Adipocyte (in vitro differentiated cells): ENCODE results near the gene GAB1.

Source experiments
- DNase-seq: peaks from one replicate; pipeline ENCODE4 v3.0.0-alpha.2; 2015; ENCODE audit warnings: low read depth
- H3K27me3 ChIP-seq: replicated peaks from 2 replicates; pipeline ENCODE4 v1.7.0; 2013; ENCODE audit warnings: mild to moderate bottlenecking, low read length, moderate library complexity; ENCODE audit not compliant: control insufficient read depth, insufficient read depth
- H3K36me3 ChIP-seq: 2 replicates; pipeline ENCODE4 v1.7.0; 2013; ENCODE audit warnings: low read length, mild to moderate bottlenecking, moderate library complexity; ENCODE audit not compliant: control insufficient read depth, insufficient read depth, severe bottlenecking
- H3K4me1 ChIP-seq: 2 replicates; pipeline ENCODE4 v1.7.0; 2013; ENCODE audit warnings: mild to moderate bottlenecking, low read length, moderate library complexity; ENCODE audit not compliant: control insufficient read depth, insufficient read depth
- H3K4me3 ChIP-seq: 2 replicates; pipeline ENCODE4 v1.7.0; 2013; ENCODE audit warnings: mild to moderate bottlenecking, low read length, moderate library complexity
- H3K9ac ChIP-seq: 2 replicates; pipeline ENCODE4 v1.7.0; 2013; ENCODE audit warnings: mild to moderate bottlenecking, low read length, moderate library complexity
- H3K9me3 ChIP-seq: 2 replicates; pipeline ENCODE4 v1.7.0; 2013; ENCODE audit warnings: mild to moderate bottlenecking, low read length, moderate library complexity; ENCODE audit not compliant: control insufficient read depth

GAB1 gene

DNA sequence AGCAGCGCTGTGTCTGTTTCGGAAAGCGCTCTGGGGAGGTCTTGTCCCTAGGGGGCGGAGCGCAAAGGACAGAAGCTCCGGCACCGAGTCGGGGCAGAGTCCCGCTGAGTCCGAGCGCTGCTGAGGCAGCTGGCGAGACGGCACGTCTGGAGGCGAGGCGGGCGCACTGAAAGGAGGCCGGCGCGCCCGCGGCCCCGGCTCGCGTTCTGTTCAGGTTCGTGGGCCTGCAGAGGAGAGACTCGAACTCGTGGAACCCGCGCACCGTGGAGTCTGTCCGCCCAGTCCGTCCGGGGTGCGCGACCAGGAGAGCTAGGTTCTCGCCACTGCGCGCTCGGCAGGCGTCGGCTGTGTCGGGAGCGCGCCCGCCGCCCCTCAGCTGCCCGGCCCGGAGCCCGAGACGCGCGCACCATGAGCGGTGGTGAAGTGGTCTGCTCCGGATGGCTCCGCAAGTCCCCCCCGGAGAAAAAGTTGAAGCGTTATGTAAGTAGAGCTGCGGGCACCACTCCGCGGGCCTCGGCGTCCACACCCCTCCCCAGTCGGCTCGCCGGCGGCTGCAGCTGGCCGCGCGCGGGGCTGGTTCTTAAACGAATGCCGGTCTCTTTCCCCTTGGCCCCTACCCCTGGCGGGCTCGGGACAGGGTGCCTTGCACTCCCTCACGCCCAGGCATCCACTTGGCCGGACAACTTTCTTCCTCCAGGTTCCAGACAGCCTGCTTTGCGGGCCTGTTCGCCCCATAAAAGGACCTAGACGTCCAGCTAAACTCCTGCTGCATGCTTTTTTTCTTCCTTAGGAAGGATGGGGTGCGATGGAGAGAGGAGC is at the start of gene GAB1:
Gene GAB1, plus strand, starts transcription at position 96 of the 819 bp plus-strand sequence. Its CDS starts 313 bp downstream, at position 409.
- no peaks in the 10 kb centered on the region for H3K9me3 ChIP-seq
- H3K36me3 ChIP-seq: no peaks in the 10 kb centered on the region
- peaks cover 12% of the 10 kb centered on the region for H3K4me1 ChIP-seq
- no peaks in the 10 kb centered on the region for H3K27me3 ChIP-seq
- H3K4me3 ChIP-seq: peak within 1 kb of the TSS; percentile 91
- peak; percentile 89 for DNase-seq
- H3K9ac ChIP-seq: peak within 1 kb of the TSS; percentile 90

- DNase-seq: no peak
- peak overlapping the region; percentile 78 for H3K9ac ChIP-seq
- H3K9me3 ChIP-seq: no peaks in the 10 kb centered on the region
- no peaks in the 10 kb centered on the region for H3K27me3 ChIP-seq
- H3K4me1 ChIP-seq: peaks cover 37% of the 10 kb centered on the region
- H3K4me3 ChIP-seq: peak overlapping the region; percentile 71
- no peaks in the 10 kb centered on the region for H3K36me3 ChIP-seq
Measured at GRCh38 chr4:143287572-143287923, 49.1 kb upstream of the GAB1 start.

- no peak overlapping the region for H3K4me3 ChIP-seq
- no peaks in the 10 kb centered on the region for H3K27me3 ChIP-seq
- H3K9me3 ChIP-seq: no peaks in the 10 kb centered on the region
- no peak for DNase-seq
- H3K4me1 ChIP-seq: peaks cover 36% of the 10 kb centered on the region
- no peaks in the 10 kb centered on the region for H3K36me3 ChIP-seq
- H3K9ac ChIP-seq: no peak overlapping the region
Measured at GRCh38 chr4:143288171-143288570, 48.5 kb upstream of the GAB1 start.

GRCh38 chr4:143289370-143289769 is 47.3 kb upstream of the GAB1 start:
- H3K36me3 ChIP-seq: no peaks in the 10 kb centered on the region
- no peaks in the 10 kb centered on the region for H3K9me3 ChIP-seq
- peaks cover 44% of the 10 kb centered on the region for H3K4me1 ChIP-seq
- no peaks in the 10 kb centered on the region for H3K27me3 ChIP-seq
- H3K9ac ChIP-seq: no peak overlapping the region
- no peak overlapping the region for H3K4me3 ChIP-seq
- DNase-seq: no peak

DNA sequence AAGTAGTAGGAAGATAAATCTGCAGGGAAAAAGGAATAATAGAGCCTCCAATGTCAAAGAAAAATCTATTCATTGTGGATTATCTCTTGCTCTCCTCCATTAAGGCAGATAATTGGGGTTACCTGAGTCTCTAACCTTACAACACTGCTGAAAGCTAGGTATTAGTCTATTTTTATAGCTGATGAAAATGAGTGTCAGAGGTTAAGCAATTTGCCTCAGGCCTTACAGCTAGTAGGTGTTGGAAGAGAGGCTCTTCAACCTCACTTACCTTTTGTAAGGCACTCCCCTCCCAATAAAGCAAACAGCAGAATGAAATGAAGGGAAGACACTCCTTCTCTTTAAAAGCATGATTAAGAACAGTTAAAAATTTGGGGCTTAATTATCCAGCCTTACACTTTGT is 45.4 kb upstream of the GAB1 start:
- Histone ChIP-seq H3K9ac (no peak overlapping the region), H3K36me3 (no peaks in the 10 kb centered on the region), H3K9me3 (no peaks in the 10 kb centered on the region), H3K27me3 (no peaks in the 10 kb centered on the region), H3K4me1 (peaks cover 43% of the 10 kb centered on the region), H3K4me3 (no peak overlapping the region)
- DNase-seq: no peak

DNA sequence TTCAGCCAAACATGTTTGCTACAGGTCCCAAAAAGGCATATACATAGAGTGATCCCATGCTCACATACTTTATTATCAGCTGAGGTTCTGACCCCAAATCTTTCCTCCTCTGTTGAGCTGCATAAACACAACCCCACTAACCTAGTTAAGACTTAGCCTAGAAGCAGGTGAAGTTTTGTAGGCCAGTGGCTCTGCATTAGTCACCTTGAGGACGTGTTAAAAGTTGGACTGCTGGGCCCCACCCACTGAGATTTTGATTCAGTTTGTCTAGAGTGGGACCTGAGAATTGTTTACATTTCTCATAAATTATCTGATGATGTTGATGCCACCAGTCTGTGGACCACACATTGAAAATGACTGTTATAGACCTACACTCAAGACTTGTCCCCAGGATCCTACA is 43.8 kb upstream of the GAB1 start:
- Histone ChIP-seq H3K4me1 (peaks cover 27% of the 10 kb centered on the region), H3K36me3 (no peaks in the 10 kb centered on the region), H3K9ac (no peak overlapping the region), H3K9me3 (no peaks in the 10 kb centered on the region), H3K27me3 (no peaks in the 10 kb centered on the region), H3K4me3 (no peak overlapping the region)
- DNase-seq: no peak

GRCh38 chr4:143294310-143294709 is 42.4 kb upstream of the GAB1 start:
- H3K4me3 ChIP-seq: no peak overlapping the region
- H3K9ac ChIP-seq: no peak overlapping the region
- peak; percentile 92 for DNase-seq
- no peaks in the 10 kb centered on the region for H3K36me3 ChIP-seq
- peaks cover 20% of the 10 kb centered on the region for H3K4me1 ChIP-seq
- H3K27me3 ChIP-seq: no peaks in the 10 kb centered on the region
- no peaks in the 10 kb centered on the region for H3K9me3 ChIP-seq

DNA sequence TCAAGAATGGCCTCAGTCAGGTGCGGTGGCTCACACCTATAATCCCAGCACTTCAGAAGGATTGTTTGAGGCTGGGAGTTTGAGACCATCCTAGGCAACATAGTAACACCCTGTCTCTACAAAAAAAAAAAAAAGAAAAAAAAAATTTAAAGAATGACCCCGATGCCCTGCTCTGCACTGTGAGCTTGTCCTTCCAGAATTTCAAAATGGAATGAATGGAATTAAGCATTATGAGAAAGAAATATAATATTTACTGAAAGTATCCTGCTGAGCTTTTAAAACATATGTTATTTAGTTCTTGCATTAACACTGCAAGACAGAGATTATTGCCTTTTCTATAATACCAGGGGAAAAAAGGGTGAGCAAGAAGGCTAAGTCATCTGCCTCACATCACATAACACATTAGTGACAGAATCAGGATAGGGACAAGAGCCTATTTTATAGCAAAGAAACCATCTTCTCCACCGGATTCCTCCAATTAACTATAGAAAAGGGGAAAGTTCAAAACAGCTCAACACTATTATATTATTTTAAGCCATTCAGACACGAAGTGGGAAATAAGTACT is 41.9 kb upstream of the GAB1 start:
- no peak overlapping the region for H3K4me3 ChIP-seq
- no peaks in the 10 kb centered on the region for H3K36me3 ChIP-seq
- H3K9me3 ChIP-seq: no peaks in the 10 kb centered on the region
- peak; percentile 49 for DNase-seq
- H3K9ac ChIP-seq: no peak overlapping the region
- peaks cover 20% of the 10 kb centered on the region for H3K4me1 ChIP-seq
- peaks cover 3% of the 10 kb centered on the region for H3K27me3 ChIP-seq

- no peak overlapping the region for H3K9ac ChIP-seq
- peaks cover 21% of the 10 kb centered on the region for H3K4me1 ChIP-seq
- no peaks in the 10 kb centered on the region for H3K9me3 ChIP-seq
- no peaks in the 10 kb centered on the region for H3K36me3 ChIP-seq
- H3K27me3 ChIP-seq: peaks cover 3% of the 10 kb centered on the region
- no peak overlapping the region for H3K4me3 ChIP-seq
- DNase-seq: no peak
Measured at GRCh38 chr4:143296397-143297067, 40.1 kb upstream of the GAB1 start.

DNA sequence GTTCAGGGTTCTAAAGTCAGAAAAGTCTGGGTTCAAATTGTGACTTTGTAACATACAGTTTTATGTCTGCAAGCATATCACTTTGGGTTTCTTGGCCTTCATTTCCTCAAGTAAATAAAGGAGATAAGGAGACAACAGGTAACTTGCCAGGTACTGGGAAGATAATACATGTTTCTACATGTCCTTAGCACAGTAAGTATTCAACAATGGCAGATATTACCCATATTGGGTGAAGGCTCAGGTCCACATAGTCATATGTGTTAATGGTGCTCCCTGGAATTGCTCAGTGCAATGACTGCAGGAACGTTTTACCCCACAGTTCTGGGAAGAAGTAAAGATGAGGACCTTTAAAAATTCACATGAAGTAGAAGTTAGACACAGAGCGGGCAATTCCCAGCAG is 35.8 kb upstream of the GAB1 start:
- Histone ChIP-seq H3K27me3 (peaks cover 3% of the 10 kb centered on the region), H3K9ac (no peak overlapping the region), H3K4me3 (no peak overlapping the region), H3K36me3 (no peaks in the 10 kb centered on the region), H3K9me3 (no peaks in the 10 kb centered on the region), H3K4me1 (peaks cover 21% of the 10 kb centered on the region)
- DNase-seq: no peak

DNA sequence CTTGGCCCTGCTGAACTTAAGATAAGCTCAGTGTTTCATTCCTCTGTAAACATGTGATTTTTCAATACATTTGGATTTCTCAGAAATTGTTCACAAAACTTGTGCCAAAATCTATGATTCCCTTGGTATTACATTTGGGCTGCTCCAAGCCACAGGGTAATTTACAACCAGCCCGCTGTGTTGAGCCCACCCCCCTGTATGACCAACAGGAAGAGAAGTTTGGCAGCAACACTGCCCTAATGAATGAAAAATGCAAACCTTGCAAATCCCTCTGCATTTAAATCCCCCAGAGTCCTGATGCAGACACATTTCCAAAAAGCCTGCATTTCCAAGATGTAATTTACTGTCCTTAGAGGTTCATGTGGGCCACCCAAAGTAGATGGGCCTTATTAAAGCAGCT is 34.1 kb upstream of the GAB1 start:
- Histone ChIP-seq H3K4me1 (peaks cover 21% of the 10 kb centered on the region), H3K27me3 (peaks cover 4% of the 10 kb centered on the region), H3K4me3 (peak overlapping the region; percentile 12), H3K36me3 (no peaks in the 10 kb centered on the region), H3K9me3 (no peaks in the 10 kb centered on the region), H3K9ac (no peak overlapping the region)
- DNase-seq: peak; percentile 70
